GM18951 (cell line): Measurements from ENCODE around the gene UNC5A.

Source experiments
- POLR2A ChIP-seq: IDR thresholded peaks from 4 replicates; pipeline ENCODE4 v1.6.1; 2011; ENCODE audit warnings: mild to moderate bottlenecking; ENCODE audit not compliant: insufficient read length, insufficient read depth; ENCODE audit errors: extremely low read depth
- in situ Hi-C: fragments of 300-500 bp; cut with MboI; formaldehyde crosslinking; loops from one replicate; pipeline ENCODE4 v1.12.0; 2022; ENCODE audit warnings: low sequenced_read_pairs, mixed read lengths, inconsistent platforms; ENCODE audit not compliant: unreplicated experiment

Gene UNC5A

DNA sequence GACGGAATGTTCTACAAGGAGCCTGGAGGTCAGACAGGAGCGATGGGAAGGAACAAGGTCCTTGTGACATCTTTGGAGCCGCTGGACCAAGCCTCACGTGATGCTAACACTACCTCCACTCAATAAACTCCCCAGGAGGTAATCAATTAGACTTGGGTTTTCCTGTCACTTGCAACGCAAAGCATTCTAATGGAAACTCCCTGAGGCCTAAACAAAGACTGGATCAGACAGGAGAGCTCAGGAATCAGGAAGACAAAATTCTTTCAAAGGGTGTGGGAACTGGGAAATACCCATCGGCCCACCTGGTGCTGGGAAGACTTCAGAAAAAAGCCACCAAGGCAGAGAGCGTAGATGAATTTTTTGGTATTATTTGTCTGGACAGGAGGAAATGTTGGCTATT, 22.3 kb upstream of the UNC5A start:
- in situ Hi-C loops, result no loop called here
- TF ChIP-seq POLR2A, result no peak

DNA sequence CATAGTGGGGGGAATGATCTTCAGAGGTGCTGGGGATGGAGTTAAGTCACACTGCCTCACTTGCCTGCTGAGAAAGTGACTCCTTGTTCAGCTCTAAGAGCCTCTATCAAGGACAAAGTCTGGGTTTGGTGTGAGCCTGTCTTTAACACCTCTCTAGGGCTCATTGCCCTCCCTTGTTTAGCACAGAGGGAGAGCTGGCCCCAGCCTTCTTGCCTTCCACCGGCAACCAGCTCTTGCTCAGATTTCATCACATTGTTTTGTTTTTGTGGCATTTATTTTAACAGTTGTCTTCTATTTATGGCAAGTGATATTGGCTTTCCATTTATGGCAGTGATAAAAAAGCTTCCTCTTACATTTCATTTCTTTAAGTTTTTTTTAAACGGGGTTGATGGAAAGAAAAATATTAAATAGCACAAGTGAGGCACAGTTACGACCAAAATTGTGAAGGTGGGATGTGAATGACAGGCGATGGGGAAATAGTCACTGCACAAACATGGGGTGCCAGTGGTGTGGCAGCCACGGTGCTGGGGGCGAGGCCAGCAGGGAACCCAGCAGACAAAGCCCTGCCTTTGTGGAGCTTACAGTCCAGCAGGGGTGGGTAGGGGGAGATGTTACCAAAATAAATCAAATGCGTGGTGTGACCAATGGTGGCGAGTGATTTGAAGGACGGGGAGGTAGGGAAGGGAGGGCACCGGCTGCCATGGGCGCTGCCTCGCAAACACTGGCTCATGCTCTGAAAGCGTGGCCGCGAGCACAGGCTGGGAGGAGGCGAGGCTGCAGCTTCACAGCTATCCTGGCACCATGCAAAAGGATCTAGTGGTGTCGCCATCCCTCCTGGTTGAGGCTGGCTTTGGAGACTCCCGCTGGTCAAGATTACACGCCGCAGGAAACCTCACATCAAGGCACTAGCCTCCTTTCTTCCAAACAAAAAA, 21.2 kb upstream of the UNC5A start:
- in situ Hi-C loops, result no loop called here
- no peak for TF ChIP-seq POLR2A

DNA sequence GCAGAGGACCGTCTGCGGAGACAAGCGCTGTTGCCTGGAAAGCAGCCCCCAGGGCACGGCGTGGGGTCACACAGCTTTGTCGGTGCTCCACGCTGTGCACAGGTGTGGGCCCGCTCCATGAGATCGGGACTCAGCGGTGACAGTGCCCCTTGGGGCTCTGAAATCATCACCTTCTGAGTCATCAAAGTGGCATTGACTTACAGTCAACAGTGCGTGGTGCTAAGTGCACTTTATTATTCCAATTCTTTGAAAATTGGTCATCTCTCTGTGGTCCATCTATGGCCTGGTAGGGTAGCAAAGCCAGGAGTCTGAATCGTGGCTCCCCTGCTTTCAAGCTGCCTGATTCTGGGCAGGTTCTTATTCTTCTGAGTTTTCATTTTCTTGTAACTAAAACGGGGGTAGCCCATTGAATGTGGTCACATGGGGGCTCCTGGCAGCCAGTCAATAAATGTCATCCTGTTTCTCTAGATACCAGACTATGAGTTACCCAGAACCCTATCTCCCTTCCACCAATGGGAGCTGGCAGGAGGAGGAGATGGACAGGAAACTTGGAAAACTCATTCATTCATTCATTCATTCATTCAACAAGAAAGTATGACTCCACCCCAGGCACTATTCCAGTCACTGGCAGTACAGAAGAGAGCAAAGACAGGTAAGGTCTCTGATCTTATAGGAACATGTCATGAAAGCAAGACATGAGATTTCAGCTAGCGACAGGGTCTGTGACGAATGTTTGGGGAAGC, 20.3 kb upstream of the UNC5A start:
- in situ Hi-C loops, result no loop called here

DNA sequence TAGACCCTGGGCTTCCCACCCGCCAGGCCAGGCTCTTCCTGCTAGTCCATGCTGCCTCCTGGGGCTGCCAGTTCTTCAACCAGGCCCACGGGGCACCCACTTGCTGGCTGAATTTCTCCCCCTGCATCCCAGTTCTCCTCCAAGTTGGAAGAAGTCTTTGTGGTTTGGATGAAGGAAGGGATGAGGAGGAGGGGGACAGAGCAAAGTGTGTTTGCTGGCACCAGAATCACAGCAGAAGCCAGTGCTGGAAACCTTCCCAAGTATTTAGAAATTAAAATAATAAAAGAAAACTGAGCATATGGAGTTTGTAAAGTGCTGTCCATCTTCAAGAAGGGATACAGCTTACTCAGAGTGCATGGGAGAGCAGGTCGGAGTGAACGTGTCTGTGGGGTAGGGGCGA, 19.4 kb upstream of the UNC5A start:
- in situ Hi-C loops, result no loop called here

More for the DNA sequence above, 20.3 kb upstream of the UNC5A start:
- no peak for TF ChIP-seq POLR2A

DNA sequence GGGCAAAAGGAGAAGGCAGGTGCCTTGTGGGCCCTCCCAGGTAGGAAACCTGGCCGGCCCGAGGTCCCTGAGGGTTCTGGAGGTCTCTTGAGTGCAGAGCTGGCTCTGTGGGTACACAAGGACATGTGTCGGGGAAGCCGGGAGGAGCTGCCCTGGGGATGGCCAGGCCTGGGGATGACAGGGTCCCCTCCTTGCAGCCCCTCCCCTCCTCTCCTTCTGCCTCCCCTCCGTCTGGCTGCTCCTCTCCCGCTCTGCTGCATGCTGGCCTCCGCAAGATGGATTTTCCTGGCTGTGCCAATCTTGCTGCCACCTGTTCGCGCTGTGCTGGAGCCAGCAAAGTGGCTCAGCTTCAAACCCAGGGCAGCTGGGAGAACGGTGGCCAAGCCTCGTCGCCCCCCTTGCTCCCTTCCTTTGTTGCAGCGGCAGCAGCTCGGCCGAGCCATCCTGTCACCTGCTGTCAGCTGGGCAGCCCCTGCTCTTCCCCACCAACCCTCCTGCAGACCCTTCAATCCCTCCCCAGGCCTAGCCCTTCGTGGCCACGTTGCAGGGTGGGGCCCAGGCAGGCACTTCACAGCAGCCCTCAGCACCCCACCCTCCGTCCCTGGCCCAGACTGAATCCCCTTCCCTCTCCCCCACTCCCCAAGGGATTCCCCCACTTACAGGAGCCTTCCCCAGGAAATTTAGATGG, 17.6 kb upstream of the UNC5A start:
- no peak for TF ChIP-seq POLR2A
- in situ Hi-C loops, result no loop called here

More for the DNA sequence above, 19.4 kb upstream of the UNC5A start:
- no peak for TF ChIP-seq POLR2A

DNA sequence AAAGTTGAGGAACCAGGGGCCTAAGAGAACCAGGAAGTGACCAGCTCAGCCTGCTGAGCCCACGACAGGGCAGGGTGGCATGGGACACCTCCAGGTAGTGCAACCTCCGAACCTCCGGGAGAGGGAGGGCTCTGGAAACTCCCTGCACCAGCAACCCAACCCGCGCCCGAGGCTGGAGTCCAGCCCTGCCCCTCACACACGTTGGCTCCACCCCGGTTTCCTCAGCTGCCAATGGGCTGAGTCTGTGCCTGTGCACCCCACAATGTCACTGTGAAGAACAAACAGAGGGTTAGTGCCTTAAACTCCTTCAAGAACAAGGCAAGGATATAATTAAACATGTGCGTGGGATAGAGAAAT, 17.0 kb upstream of the UNC5A start:
- TF ChIP-seq POLR2A, result no peak
- in situ Hi-C loops, result no loop called here

DNA sequence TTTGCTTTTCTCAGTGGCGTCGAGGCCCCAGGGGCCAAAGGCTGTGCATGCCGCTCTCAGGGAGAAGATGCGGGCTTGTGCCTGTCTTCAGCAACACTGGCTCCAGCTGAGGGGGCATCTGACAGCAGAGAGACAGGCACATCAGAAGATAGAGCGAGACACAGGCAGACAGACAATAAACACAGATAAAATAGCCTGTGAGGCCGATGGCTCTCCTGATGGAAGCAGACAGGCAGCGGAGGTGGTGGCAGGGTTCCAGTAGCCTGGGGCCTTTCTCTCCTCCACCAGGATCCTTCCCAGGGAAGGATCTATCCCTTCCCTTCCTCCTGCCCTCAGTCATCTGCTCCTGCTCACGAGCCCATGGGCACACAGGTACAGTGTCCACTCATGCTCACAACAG, 16.6 kb upstream of the UNC5A start:
- in situ Hi-C loops, result no loop called here
- no peak for TF ChIP-seq POLR2A

DNA sequence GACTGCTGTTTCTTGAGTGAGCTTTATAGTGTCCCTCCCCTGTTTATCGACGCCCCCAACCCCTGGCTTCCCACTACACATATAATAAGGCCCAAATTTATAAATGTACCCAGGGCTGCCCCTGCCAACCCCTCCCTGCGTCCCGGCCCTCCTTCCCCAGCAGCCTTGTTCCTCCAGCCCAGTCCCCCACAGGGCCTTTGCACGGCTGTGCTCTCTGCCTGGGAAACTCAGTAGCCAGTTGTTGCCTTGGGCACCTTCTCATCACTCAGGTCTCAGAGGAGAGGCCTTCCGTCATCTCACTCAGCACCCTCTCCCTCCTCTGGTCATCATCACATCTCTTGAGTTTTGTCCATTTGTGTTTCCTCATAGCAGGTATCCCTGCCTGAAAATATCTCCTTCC, 15.8 kb upstream of the UNC5A start:
- in situ Hi-C loops, result no loop called here
- no peak for TF ChIP-seq POLR2A

DNA sequence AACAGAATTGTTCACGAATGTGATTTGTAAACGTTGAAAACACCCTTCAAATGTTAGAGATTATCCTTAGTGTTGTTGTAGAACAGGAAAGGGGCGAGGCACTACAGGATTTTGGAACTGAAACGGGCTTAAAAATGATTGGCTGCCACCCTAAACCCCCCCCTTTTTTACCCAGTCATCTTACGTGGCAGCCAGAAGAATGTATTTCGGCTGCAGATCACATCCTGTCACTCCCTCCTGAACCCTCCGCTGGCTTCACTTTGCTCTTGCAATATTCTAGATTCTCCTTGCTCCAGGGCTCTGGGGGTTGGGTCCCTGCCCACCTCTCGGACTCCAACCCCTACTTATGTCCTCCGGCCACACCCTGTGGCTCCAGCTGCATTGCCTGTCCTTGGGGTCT, 13.9 kb upstream of the UNC5A start:
- TF ChIP-seq POLR2A, result no peak
- in situ Hi-C loops, result no loop called here

DNA sequence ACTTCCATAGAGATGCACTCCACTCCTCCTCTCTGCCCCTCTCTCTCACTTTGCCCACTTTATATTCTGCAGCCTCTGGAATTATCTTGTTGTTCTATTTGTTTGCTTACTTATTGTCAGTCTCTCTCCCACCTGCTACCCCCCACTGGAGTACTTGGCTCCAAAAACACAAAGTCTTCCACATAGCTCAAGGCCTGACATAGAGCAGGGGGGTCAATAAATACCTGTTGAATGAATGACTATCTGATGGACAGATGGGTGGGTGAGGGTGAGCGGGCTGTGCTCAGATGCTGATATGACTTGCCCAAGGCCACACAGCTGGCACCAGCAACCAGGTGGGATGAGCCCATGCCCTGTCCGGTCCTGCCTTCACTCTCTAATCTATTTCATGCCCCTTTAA, 13.4 kb upstream of the UNC5A start:
- no peak for TF ChIP-seq POLR2A
- in situ Hi-C loops, result no loop called here

DNA sequence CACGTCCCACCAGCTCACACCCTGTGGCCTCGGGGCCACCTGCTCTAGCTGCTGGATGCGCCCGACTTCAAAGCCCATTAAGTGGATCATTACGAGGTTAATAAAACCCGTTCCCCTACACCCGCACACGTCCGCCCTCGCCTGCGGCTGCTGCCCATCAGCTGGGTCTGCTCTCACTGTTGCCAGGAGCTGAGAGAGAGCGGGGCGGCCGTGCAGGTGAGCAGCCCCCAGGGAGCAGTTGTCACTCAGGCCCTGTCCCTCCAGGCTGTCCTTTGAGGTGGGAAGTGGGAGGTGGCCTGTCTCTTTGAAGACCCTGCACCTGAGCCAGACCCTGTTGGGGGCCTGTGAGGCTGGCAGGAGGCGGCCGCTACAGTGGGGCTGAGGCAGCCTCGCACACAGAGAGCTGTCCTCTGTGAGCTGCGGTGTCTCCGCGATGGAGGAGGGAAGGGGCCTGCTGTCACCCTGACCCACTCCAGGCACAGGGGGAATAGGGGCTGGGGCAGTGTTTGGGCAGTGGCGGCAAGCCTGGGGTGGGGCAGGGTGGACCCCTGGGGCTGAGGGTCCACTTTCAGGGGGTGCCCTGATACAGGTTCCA, 12.8 kb upstream of the UNC5A start:
- TF ChIP-seq POLR2A, result no peak
- in situ Hi-C loops, result no loop called here

DNA sequence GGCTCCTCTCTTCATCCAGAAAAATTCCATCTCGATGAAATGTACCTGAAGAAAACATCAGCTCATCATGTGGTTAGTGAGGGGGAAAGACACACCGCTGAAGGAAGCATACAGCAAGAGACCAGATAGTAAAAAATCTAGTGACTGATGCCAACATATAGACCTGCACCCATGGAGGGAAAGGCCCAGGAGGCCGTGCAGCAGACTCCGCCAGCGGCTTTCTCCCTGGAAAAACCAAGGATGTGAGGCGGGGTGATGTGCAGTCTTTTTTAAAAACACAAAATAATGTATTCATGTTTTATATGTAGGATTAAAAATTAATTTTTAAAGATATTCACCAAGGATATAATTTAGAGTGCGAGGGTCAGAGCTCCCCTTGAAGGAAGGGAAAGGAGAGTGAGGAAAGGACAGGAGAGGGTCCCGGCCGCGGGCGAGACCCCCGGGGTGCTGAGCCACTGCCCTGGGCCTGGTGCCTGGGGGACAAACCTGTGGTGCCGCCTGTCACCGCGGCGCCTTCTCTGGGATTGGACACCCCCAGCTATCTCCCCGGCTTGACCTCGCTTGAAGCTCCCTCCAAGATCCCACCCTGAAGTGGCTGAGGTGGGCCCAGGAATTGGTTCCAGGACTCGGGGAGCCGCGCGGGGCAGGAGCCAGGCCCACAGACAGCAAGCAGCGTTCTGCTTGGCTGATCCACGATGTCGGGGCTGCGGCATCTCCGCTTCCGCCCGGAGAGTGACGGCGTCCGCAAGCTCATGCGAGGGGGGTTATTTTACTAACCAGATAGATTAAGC, 12.1 kb upstream of the UNC5A start:
- in situ Hi-C loops, result no loop called here
- TF ChIP-seq POLR2A, result no peak

DNA sequence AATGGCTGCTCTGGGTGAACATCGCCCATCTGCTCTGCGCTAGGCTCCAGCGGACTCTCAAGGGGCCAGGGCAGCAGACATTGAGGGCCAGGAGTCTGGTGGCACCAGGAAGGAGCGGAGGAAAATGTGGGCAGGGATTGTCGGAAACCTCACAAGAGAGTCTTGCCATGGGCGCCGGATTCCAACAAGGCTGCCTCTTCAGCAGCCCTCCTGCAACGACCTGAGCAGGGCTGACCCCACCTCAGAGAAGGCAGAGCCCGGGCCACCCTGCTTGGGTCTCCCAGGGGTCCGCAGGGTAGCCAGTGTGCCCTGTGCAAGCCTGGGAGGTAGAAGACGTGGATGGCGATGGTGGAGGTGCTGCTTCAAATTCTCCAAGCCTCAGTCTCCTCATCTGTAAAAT, 11.4 kb upstream of the UNC5A start:
- in situ Hi-C loops, result no loop called here
- no peak for TF ChIP-seq POLR2A

DNA sequence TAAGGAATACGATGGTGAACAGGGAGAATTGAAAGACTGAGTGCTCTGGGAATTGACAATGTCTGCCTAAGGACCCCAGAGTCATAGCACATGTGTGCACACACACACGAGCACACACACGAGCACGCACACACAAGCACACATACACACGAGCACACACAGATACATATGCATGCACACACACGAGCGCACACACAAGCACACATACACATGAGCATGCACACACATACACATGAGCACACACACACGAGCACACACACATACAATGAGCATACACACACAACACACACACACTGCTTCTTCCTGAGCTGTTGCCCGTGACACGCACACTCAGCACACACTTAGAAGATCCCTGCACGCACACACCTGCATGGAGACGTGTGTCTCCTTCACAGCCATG, 10.9 kb upstream of the UNC5A start:
- no peak for TF ChIP-seq POLR2A
- in situ Hi-C loops, result no loop called here
